ENCODE measurements around the gene DCP1A.
"Not testable (repeated sequence)": the region's sequence is repeated elsewhere in the genome, so short reads cannot be mapped to it uniquely, and the experiment has no call there.

The DCP1A gene

GRCh38 chr3:53287131-53287629 is 60.2 kb downstream of the DCP1A start:
- Histone ChIP-seq H3K4me3 (ENCODE audit: low read depth, low read length) (no peak overlapping the region), H3K9me3 (ENCODE audit: control insufficient read depth, insufficient read depth, low read length) (no peaks in the 10 kb centered on the region), H3K36me3 (ENCODE audit: control insufficient read depth, insufficient read depth, low read length) (peaks cover 4% of the 10 kb centered on the region), H3K27me3 (ENCODE audit: control insufficient read depth, insufficient read depth, low read length) (no peaks in the 10 kb centered on the region), H3K9ac (ENCODE audit: low read depth, low read length) (no peak overlapping the region), H3K4me1 (ENCODE audit: control insufficient read depth, insufficient read depth, low read length) (peaks cover 22% of the 10 kb centered on the region)

GRCh38 chr3:53286727-53287126 is 60.6 kb downstream of the DCP1A start:
- H3K4me3 ChIP-seq (ENCODE audit: low read depth, low read length), result no peak overlapping the region

GRCh38 chr3:53282581-53282980 is 64.8 kb downstream of the DCP1A start:
- no peaks in the 10 kb centered on the region for H3K36me3 ChIP-seq (ENCODE audit: control insufficient read depth, insufficient read depth, low read length)
- H3K4me1 ChIP-seq (ENCODE audit: control insufficient read depth, insufficient read depth, low read length), result peaks cover 14% of the 10 kb centered on the region
- no peaks in the 10 kb centered on the region for H3K27me3 ChIP-seq (ENCODE audit: control insufficient read depth, insufficient read depth, low read length)
- no peak overlapping the region for H3K4me3 ChIP-seq (ENCODE audit: low read depth, low read length)
- no peak overlapping the region for H3K9ac ChIP-seq (ENCODE audit: low read depth, low read length)
- H3K9me3 ChIP-seq (ENCODE audit: control insufficient read depth, insufficient read depth, low read length), result no peaks in the 10 kb centered on the region

More at GRCh38 chr3:53286727-53287126, 60.6 kb downstream of the DCP1A start:
- peaks cover 22% of the 10 kb centered on the region for H3K4me1 ChIP-seq (ENCODE audit: control insufficient read depth, insufficient read depth, low read length)
- no peaks in the 10 kb centered on the region for H3K36me3 ChIP-seq (ENCODE audit: control insufficient read depth, insufficient read depth, low read length)
- H3K9ac ChIP-seq (ENCODE audit: low read depth, low read length), result no peak overlapping the region
- no peaks in the 10 kb centered on the region for H3K27me3 ChIP-seq (ENCODE audit: control insufficient read depth, insufficient read depth, low read length)
- no peaks in the 10 kb centered on the region for H3K9me3 ChIP-seq (ENCODE audit: control insufficient read depth, insufficient read depth, low read length)

- Histone ChIP-seq H3K9ac (ENCODE audit: low read depth, low read length) (no peak overlapping the region), H3K9me3 (ENCODE audit: control insufficient read depth, insufficient read depth, low read length) (no peaks in the 10 kb centered on the region), H3K36me3 (ENCODE audit: control insufficient read depth, insufficient read depth, low read length) (no peaks in the 10 kb centered on the region)
These were observed 68.7 kb downstream of the DCP1A start for GRCh38 chr3:53278667-53279066.

GRCh38 chr3:53274938-53275605 is 72.3 kb downstream of the DCP1A start:
- Histone ChIP-seq H3K9ac (ENCODE audit: low read depth, low read length) (no peak overlapping the region), H3K4me3 (ENCODE audit: low read depth, low read length) (no peak overlapping the region), H3K36me3 (ENCODE audit: control insufficient read depth, insufficient read depth, low read length) (no peaks in the 10 kb centered on the region), H3K27me3 (ENCODE audit: control insufficient read depth, insufficient read depth, low read length) (no peaks in the 10 kb centered on the region), H3K4me1 (ENCODE audit: control insufficient read depth, insufficient read depth, low read length) (peaks cover 8% of the 10 kb centered on the region), H3K9me3 (ENCODE audit: control insufficient read depth, insufficient read depth, low read length) (no peaks in the 10 kb centered on the region)

More at GRCh38 chr3:53278667-53279066, 68.7 kb downstream of the DCP1A start:
- Histone ChIP-seq H3K4me1 (ENCODE audit: control insufficient read depth, insufficient read depth, low read length) (peaks cover 2% of the 10 kb centered on the region), H3K4me3 (ENCODE audit: low read depth, low read length) (no peak overlapping the region), H3K27me3 (ENCODE audit: control insufficient read depth, insufficient read depth, low read length) (no peaks in the 10 kb centered on the region)

GRCh38 chr3:53273146-53273670 is 74.1 kb downstream of the DCP1A start:
- Histone ChIP-seq H3K36me3 (ENCODE audit: control insufficient read depth, insufficient read depth, low read length) (no peaks in the 10 kb centered on the region), H3K27me3 (ENCODE audit: control insufficient read depth, insufficient read depth, low read length) (no peaks in the 10 kb centered on the region), H3K9ac (ENCODE audit: low read depth, low read length) (no peak overlapping the region), H3K9me3 (ENCODE audit: control insufficient read depth, insufficient read depth, low read length) (no peaks in the 10 kb centered on the region), H3K4me3 (ENCODE audit: low read depth, low read length) (no peak overlapping the region), H3K4me1 (ENCODE audit: control insufficient read depth, insufficient read depth, low read length) (peaks cover 12% of the 10 kb centered on the region)

GRCh38 chr3:53269888-53270880 is 77.2 kb downstream of the DCP1A start:
- Histone ChIP-seq H3K9me3 (ENCODE audit: control insufficient read depth, insufficient read depth, low read length) (no peaks in the 10 kb centered on the region), H3K36me3 (ENCODE audit: control insufficient read depth, insufficient read depth, low read length) (no peaks in the 10 kb centered on the region), H3K4me1 (ENCODE audit: control insufficient read depth, insufficient read depth, low read length) (peaks cover 12% of the 10 kb centered on the region), H3K27me3 (ENCODE audit: control insufficient read depth, insufficient read depth, low read length) (no peaks in the 10 kb centered on the region), H3K9ac (ENCODE audit: low read depth, low read length) (peak overlapping the region; percentile 32), H3K4me3 (ENCODE audit: low read depth, low read length) (no peak overlapping the region)

GRCh38 chr3:53269193-53269592 is 78.2 kb downstream of the DCP1A start:
- not testable (repeated sequence) for H3K4me1 ChIP-seq (ENCODE audit: control insufficient read depth, insufficient read depth, low read length); H3K4me3 ChIP-seq (ENCODE audit: low read depth, low read length); H3K27me3 ChIP-seq (ENCODE audit: control insufficient read depth, insufficient read depth, low read length); H3K36me3 ChIP-seq (ENCODE audit: control insufficient read depth, insufficient read depth, low read length); H3K9me3 ChIP-seq (ENCODE audit: control insufficient read depth, insufficient read depth, low read length); H3K9ac ChIP-seq (ENCODE audit: low read depth, low read length)

- H3K4me3 ChIP-seq (ENCODE audit: low read depth, low read length), result no peak overlapping the region
- no peak overlapping the region for H3K9ac ChIP-seq (ENCODE audit: low read depth, low read length)
- H3K27me3 ChIP-seq (ENCODE audit: control insufficient read depth, insufficient read depth, low read length), result no peaks in the 10 kb centered on the region
- H3K9me3 ChIP-seq (ENCODE audit: control insufficient read depth, insufficient read depth, low read length), result no peaks in the 10 kb centered on the region
- peaks cover 10% of the 10 kb centered on the region for H3K4me1 ChIP-seq (ENCODE audit: control insufficient read depth, insufficient read depth, low read length)
- H3K36me3 ChIP-seq (ENCODE audit: control insufficient read depth, insufficient read depth, low read length), result no peaks in the 10 kb centered on the region
These were observed 79.6 kb downstream of the DCP1A start for GRCh38 chr3:53267766-53268165.

- H3K27me3 ChIP-seq (ENCODE audit: control insufficient read depth, insufficient read depth, low read length), result no peaks in the 10 kb centered on the region
- H3K9ac ChIP-seq (ENCODE audit: low read depth, low read length), result no peak overlapping the region
- peaks cover 6% of the 10 kb centered on the region for H3K4me1 ChIP-seq (ENCODE audit: control insufficient read depth, insufficient read depth, low read length)
- no peak overlapping the region for H3K4me3 ChIP-seq (ENCODE audit: low read depth, low read length)
- no peaks in the 10 kb centered on the region for H3K9me3 ChIP-seq (ENCODE audit: control insufficient read depth, insufficient read depth, low read length)
- no peaks in the 10 kb centered on the region for H3K36me3 ChIP-seq (ENCODE audit: control insufficient read depth, insufficient read depth, low read length)
These were observed 82.6 kb downstream of the DCP1A start for GRCh38 chr3:53264718-53265117.

- no peak overlapping the region for H3K4me3 ChIP-seq (ENCODE audit: low read depth, low read length)
- H3K36me3 ChIP-seq (ENCODE audit: control insufficient read depth, insufficient read depth, low read length), result no peaks in the 10 kb centered on the region
- no peaks in the 10 kb centered on the region for H3K27me3 ChIP-seq (ENCODE audit: control insufficient read depth, insufficient read depth, low read length)
- peaks cover 13% of the 10 kb centered on the region for H3K4me1 ChIP-seq (ENCODE audit: control insufficient read depth, insufficient read depth, low read length)
- no peaks in the 10 kb centered on the region for H3K9me3 ChIP-seq (ENCODE audit: control insufficient read depth, insufficient read depth, low read length)
- H3K9ac ChIP-seq (ENCODE audit: low read depth, low read length), result no peak overlapping the region
These were observed 83.4 kb downstream of the DCP1A start for GRCh38 chr3:53263907-53264306.
